Activated T-cell treated with anti-CD3 and anti-CD28 coated beads, Interleukin-2, amount 50 U/mL, for 48 hours (primary cell): ENCODE results near the gene TMPRSS9.

Experiments used
- DNase-seq, 2 experiments: peaks; one replicate each; pipeline ENCODE4 v3.0.0-alpha.2; 2020

TMPRSS9 gene

GRCh38 chr19:2359992-2360685 lies at the start of gene TMPRSS9:
Gene TMPRSS9, plus strand, starts transcription at chr19:2360265. Its CDS starts 29,521 bp downstream, at chr19:2389786.
- DNase-seq, result no peak

- DNase-seq, result no peak
Measured at GRCh38 chr19:2311093-2311492, 49.0 kb upstream of the TMPRSS9 start.

GRCh38 chr19:2312820-2313501 lies 47.1 kb upstream of the TMPRSS9 start:
- DNase-seq, result no peak

GRCh38 chr19:2315121-2315817 lies 44.8 kb upstream of the TMPRSS9 start:
- no peak for DNase-seq

GRCh38 chr19:2315818-2316353 lies 44.2 kb upstream of the TMPRSS9 start:
- DNase-seq, result peak; percentile 47 to 54

GRCh38 chr19:2317300-2317699 lies 42.8 kb upstream of the TMPRSS9 start:
- DNase-seq, result no peak

GRCh38 chr19:2317756-2318155 lies 42.3 kb upstream of the TMPRSS9 start:
- no peak for DNase-seq

- DNase-seq, result no peak
Measured at GRCh38 chr19:2318923-2319322, 41.1 kb upstream of the TMPRSS9 start.

GRCh38 chr19:2319551-2319950 lies 40.5 kb upstream of the TMPRSS9 start:
- DNase-seq, result no peak

GRCh38 chr19:2320049-2320448 lies 40.0 kb upstream of the TMPRSS9 start:
- no peak for DNase-seq

GRCh38 chr19:2320939-2321338 lies 39.1 kb upstream of the TMPRSS9 start:
- no peak for DNase-seq

- no peak for DNase-seq
Measured at GRCh38 chr19:2321565-2322283, 38.3 kb upstream of the TMPRSS9 start.

- no peak for DNase-seq
Measured at GRCh38 chr19:2323707-2324106, 36.4 kb upstream of the TMPRSS9 start.

- DNase-seq, result no peak
Measured at GRCh38 chr19:2324220-2324948, 35.7 kb upstream of the TMPRSS9 start.

- DNase-seq, result no peak
Measured at GRCh38 chr19:2325281-2326046, 34.6 kb upstream of the TMPRSS9 start.

GRCh38 chr19:2326699-2327360 lies 33.2 kb upstream of the TMPRSS9 start:
- DNase-seq, result no peak

GRCh38 chr19:2327773-2328400 lies 32.2 kb upstream of the TMPRSS9 start:
- DNase-seq, result peak; percentile 73 to 74

GRCh38 chr19:2328401-2329148 lies 31.5 kb upstream of the TMPRSS9 start, which contains the start of the genes LSM7 and SPPL2B:
Gene LSM7, minus strand, starts transcription at chr19:2328586. Its CDS starts 20 bp downstream, at chr19:2328566.
Gene SPPL2B, plus strand, starts transcription at chr19:2328684. Its CDS starts 26 bp downstream, at chr19:2328710.
- DNase-seq, result peak; percentile 94 to 95

- no peak for DNase-seq
Measured at GRCh38 chr19:2329149-2329478, 31.0 kb upstream of the TMPRSS9 start.
